Activated CD8-positive, alpha-beta T cell treated with anti-CD3 and anti-CD28 coated beads, Interleukin-2, amount 10 ng/mL, durations not matched to agents 7 days and 5 days (primary cell): ENCODE results near the gene RSPH4A. TPM values are rescaled to one million over a fixed set of nuclear protein-coding genes. Genes with fewer than 3 reads are reported as not detected.
"Not testable (repeated sequence)": the region's sequence is repeated elsewhere in the genome, so short reads cannot be mapped to it uniquely, and the experiment has no call there.

Experiments
- ATAC-seq: fragments of 150-1000 bp; cut with Tn5 transposase; one replicate; pipeline ENCODE4 v1.10.0; 2021; ENCODE audit warnings: moderate library complexity
- CTCF ChIA-PET: fragments of 350-600 bp; sonication (Branson Sonifier 250); formaldehyde crosslinking; loops from one replicate; lab custom pipeline; 2021; ENCODE audit warnings: antibody characterized with exemption; lab: Charles Lee
- POLR2A ChIA-PET: fragments of 350-600 bp; sonication (Branson Sonifier 250); formaldehyde crosslinking; loops from one replicate; lab custom pipeline; 2021; ENCODE audit warnings: antibody characterized with exemption; lab: Charles Lee
- DNase-seq: peaks from one replicate; pipeline ENCODE4 v3.0.0-alpha.2; 2020
- H3K27ac Mint-ChIP-seq: one replicate; pipeline ENCODE4 v1.8.0; 2021; ENCODE audit warnings: mild to moderate bottlenecking, mixed read lengths
- H3K27me3 Mint-ChIP-seq: one replicate; pipeline ENCODE4 v1.8.0; 2021; ENCODE audit warnings: low read depth, mixed read lengths
- H3K36me3 Mint-ChIP-seq: one replicate; pipeline ENCODE4 v1.8.0; 2021; ENCODE audit warnings: low read depth, mixed read lengths
- H3K4me1 Mint-ChIP-seq: one replicate; pipeline ENCODE4 v1.8.0; 2021; ENCODE audit warnings: low read depth, mixed read lengths
- H3K4me3 Mint-ChIP-seq: one replicate; pipeline ENCODE4 v1.8.0; 2021; ENCODE audit warnings: mild to moderate bottlenecking, mixed read lengths
- H3K9me3 Mint-ChIP-seq: one replicate; pipeline ENCODE4 v1.8.0; 2022; ENCODE audit warnings: mixed read lengths; ENCODE audit not compliant: insufficient read depth
- total RNA-seq, 2 experiments: library from RNA; stranded (reverse); gene quantifications; one replicate each; pipeline ENCODE4 v1.2.3, GENCODE V29; 2021

The RSPH4A gene
- total RNA-seq, 2 experiments from 2014 or later, result 0.18 to 0.29 TPM

- ATAC-seq (no peak), DNase-seq (no peak)
- ChIA-PET POLR2A (no interaction called here), CTCF (no interaction called here)
- Mint-ChIP-seq H3K36me3 (peaks cover 41% of the 10 kb centered on the region), H3K9me3 (no peaks in the 10 kb centered on the region), H3K4me3 (no peak overlapping the region), H3K4me1 (peaks cover 5% of the 10 kb centered on the region), H3K27ac (no peak overlapping the region), H3K27me3 (no peaks in the 10 kb centered on the region)
Observed at GRCh38 chr6:116580198-116580597, 36.1 kb upstream of the RSPH4A start.

- ChIA-PET CTCF (no interaction called here), POLR2A (no interaction called here)
- Mint-ChIP-seq H3K27ac (no peak overlapping the region), H3K9me3 (no peaks in the 10 kb centered on the region), H3K4me1 (no peaks in the 10 kb centered on the region), H3K4me3 (no peak overlapping the region), H3K36me3 (peaks cover 29% of the 10 kb centered on the region), H3K27me3 (no peaks in the 10 kb centered on the region)
- ATAC-seq, result no peak
- DNase-seq, result no peak
Observed at GRCh38 chr6:116586276-116586675, 30.0 kb upstream of the RSPH4A start.

- H3K4me1 Mint-ChIP-seq, result no peaks in the 10 kb centered on the region
- no peaks in the 10 kb centered on the region for H3K9me3 Mint-ChIP-seq
- no peak overlapping the region for H3K4me3 Mint-ChIP-seq
- ChIA-PET POLR2A (no interaction called here), CTCF (no interaction called here)
- H3K27ac Mint-ChIP-seq, result no peak overlapping the region
- peaks cover 29% of the 10 kb centered on the region for H3K36me3 Mint-ChIP-seq
- no peak for DNase-seq
- H3K27me3 Mint-ChIP-seq, result no peaks in the 10 kb centered on the region
- no peak for ATAC-seq
Observed at GRCh38 chr6:116586738-116587137, 29.5 kb upstream of the RSPH4A start.

- H3K4me3 Mint-ChIP-seq, result no peak overlapping the region
- ATAC-seq (no peak), DNase-seq (no peak)
- no peak overlapping the region for H3K27ac Mint-ChIP-seq
- ChIA-PET CTCF (no interaction called here), POLR2A (no interaction called here)
- no peaks in the 10 kb centered on the region for H3K9me3 Mint-ChIP-seq
- no peaks in the 10 kb centered on the region for H3K4me1 Mint-ChIP-seq
- H3K27me3 Mint-ChIP-seq, result no peaks in the 10 kb centered on the region
- peaks cover 30% of the 10 kb centered on the region for H3K36me3 Mint-ChIP-seq
Observed at GRCh38 chr6:116595247-116595646, 21.0 kb upstream of the RSPH4A start.

GRCh38 chr6:116596815-116597214 is 19.5 kb upstream of the RSPH4A start:
- H3K36me3 Mint-ChIP-seq, result peaks cover 29% of the 10 kb centered on the region
- no peak overlapping the region for H3K27ac Mint-ChIP-seq
- POLR2A ChIA-PET, result no interaction called here

GRCh38 chr6:116603916-116604315 is 12.4 kb upstream of the RSPH4A start:
- H3K27ac Mint-ChIP-seq, H3K9me3 Mint-ChIP-seq, H3K4me1 Mint-ChIP-seq, CTCF ChIA-PET, DNase-seq, H3K27me3 Mint-ChIP-seq, ATAC-seq, H3K4me3 Mint-ChIP-seq, POLR2A ChIA-PET: not testable (repeated sequence)
- H3K36me3 Mint-ChIP-seq, result peaks cover 10% of the 10 kb centered on the region

More at GRCh38 chr6:116596815-116597214, 19.5 kb upstream of the RSPH4A start:
- no peaks in the 10 kb centered on the region for H3K9me3 Mint-ChIP-seq
- no peak for ATAC-seq
- no peaks in the 10 kb centered on the region for H3K4me1 Mint-ChIP-seq
- H3K4me3 Mint-ChIP-seq, result no peak overlapping the region
- H3K27me3 Mint-ChIP-seq, result no peaks in the 10 kb centered on the region
- CTCF ChIA-PET, result no interaction called here
- no peak for DNase-seq

GRCh38 chr6:116604868-116605267 is 11.4 kb upstream of the RSPH4A start:
- H3K36me3 Mint-ChIP-seq, result peaks cover 10% of the 10 kb centered on the region

GRCh38 chr6:116605935-116606334 is 10.3 kb upstream of the RSPH4A start:
- no peak for DNase-seq
- ChIA-PET CTCF (no interaction called here), POLR2A (no interaction called here)
- ATAC-seq, result no peak
- Mint-ChIP-seq H3K27me3 (peaks cover 9% of the 10 kb centered on the region), H3K36me3 (peaks cover 10% of the 10 kb centered on the region), H3K4me3 (no peak overlapping the region), H3K27ac (no peak overlapping the region), H3K9me3 (no peaks in the 10 kb centered on the region), H3K4me1 (peaks cover 4% of the 10 kb centered on the region)

More at GRCh38 chr6:116604868-116605267, 11.4 kb upstream of the RSPH4A start:
- H3K4me1 Mint-ChIP-seq, CTCF ChIA-PET, H3K27ac Mint-ChIP-seq, DNase-seq, H3K9me3 Mint-ChIP-seq, ATAC-seq, H3K4me3 Mint-ChIP-seq, H3K27me3 Mint-ChIP-seq: not testable (repeated sequence)
- POLR2A ChIA-PET, result interaction anchor here (0.6 kb wide), 1 partner anchor 41 kb away, joined by 3 read pairs; no protein-coding TSS in a partner anchor

- ATAC-seq, result no peak
Observed at GRCh38 chr6:116611056-116611455, 5.2 kb upstream of the RSPH4A start.

GRCh38 chr6:116616737-116617053 is 416 bp downstream of the RSPH4A start:
- ATAC-seq (peak; percentile 53), DNase-seq (peak; percentile 25)
- no peaks in the 10 kb centered on the region for H3K9me3 Mint-ChIP-seq
- no peaks in the 10 kb centered on the region for H3K36me3 Mint-ChIP-seq
- H3K4me1 Mint-ChIP-seq, result peaks cover 11% of the 10 kb centered on the region
- peak overlapping the region; percentile 77 for H3K4me3 Mint-ChIP-seq
- CTCF ChIA-PET, result interaction anchor here (0.6 kb wide), 1 partner anchor 30 kb away, joined by 3 read pairs; no protein-coding TSS in a partner anchor
- no peak overlapping the region for H3K27ac Mint-ChIP-seq
- POLR2A ChIA-PET, result no interaction called here
- peaks cover 27% of the 10 kb centered on the region for H3K27me3 Mint-ChIP-seq

More at GRCh38 chr6:116611056-116611455, 5.2 kb upstream of the RSPH4A start:
- H3K36me3 Mint-ChIP-seq, result no peaks in the 10 kb centered on the region
- H3K9me3 Mint-ChIP-seq, result no peaks in the 10 kb centered on the region
- no peak overlapping the region for H3K4me3 Mint-ChIP-seq
- POLR2A ChIA-PET, result no interaction called here
- peaks cover 3% of the 10 kb centered on the region for H3K4me1 Mint-ChIP-seq
- CTCF ChIA-PET, result no interaction called here
- H3K27me3 Mint-ChIP-seq, result peaks cover 26% of the 10 kb centered on the region
- H3K27ac Mint-ChIP-seq, result no peak overlapping the region
- no peak for DNase-seq

- DNase-seq (no peak), ATAC-seq (no peak)
- Mint-ChIP-seq H3K27ac (no peak overlapping the region), H3K4me3 (no peak overlapping the region), H3K27me3 (peaks cover 3% of the 10 kb centered on the region), H3K9me3 (no peaks in the 10 kb centered on the region), H3K36me3 (no peaks in the 10 kb centered on the region), H3K4me1 (no peaks in the 10 kb centered on the region)
- CTCF ChIA-PET, result interaction anchor here (0.7 to 1.9 kb wide), 4 partner anchors 11 to 337 kb away, joined by 3 to 6 read pairs (median 5); no protein-coding TSS in a partner anchor
- POLR2A ChIA-PET, result no interaction called here
Observed at GRCh38 chr6:116624036-116624805, 7.9 kb downstream of the RSPH4A start.

- Mint-ChIP-seq H3K4me1 (no peaks in the 10 kb centered on the region), H3K36me3 (no peaks in the 10 kb centered on the region), H3K27ac (no peak overlapping the region), H3K9me3 (no peaks in the 10 kb centered on the region), H3K4me3 (no peak overlapping the region), H3K27me3 (peaks cover 3% of the 10 kb centered on the region)
- DNase-seq (no peak), ATAC-seq (no peak)
- CTCF ChIA-PET, result no interaction called here
- POLR2A ChIA-PET, result no interaction called here
Observed at GRCh38 chr6:116625872-116626271, 9.6 kb downstream of the RSPH4A start.
